DOHH2 (cell line): Measurements from ENCODE around the gene RASSF7.
A peak's percentile ranks its signal among the peaks of the same experiment; 100 is the strongest.

Experiments used
- CTCF ChIP-seq: fragments of 200-600 bp; sonication (generic); IDR thresholded peaks from one replicate; pipeline ENCODE4 v1.5.1; 2014; ENCODE audit warnings: antibody characterized with exemption, mild to moderate bottlenecking, low read depth, low read length; ENCODE audit not compliant: poor library complexity, severe bottlenecking
- EZH2phosphoT487 ChIP-seq: fragments of 200-600 bp; sonication (generic); IDR thresholded peaks from 2 replicates; pipeline ENCODE4 v1.6.1; 2017; ENCODE audit warnings: borderline replicate concordance, mild to moderate bottlenecking, antibody characterized with exemption, low read length, moderate library complexity, mixed read lengths

- TF ChIP-seq CTCF, result no peak
- TF ChIP-seq EZH2phosphoT487, result peak; percentile 91
Observed at GRCh38 chr11:555780-556661, 4.7 kb upstream of the RASSF7 start.
